Panc1 (cell line): ENCODE measurements around the gene WNT10A. TPM values are rescaled to one million over a fixed set of nuclear protein-coding genes. Genes with fewer than 3 reads are reported as not detected.

Source experiments
- ATAC-seq: fragments of 200-7000 bp; cut with Tn5 transposase; 2 replicates; pipeline ENCODE4 v1.9.1; 2020; ENCODE audit warnings: mild to moderate bottlenecking, moderate library complexity
- BruUV-seq: library from RNA; stranded (reverse); fragments of 400-500 nt; replicated peaks from 2 replicates; lab custom pipeline; 2021; lab: Mats Ljungman, UMichigan
- CTCF ChIA-PET: fragments of 300-600 bp; sonication (Branson Sonifier 250); formaldehyde crosslinking; loops from one replicate; lab custom pipeline; 2022; ENCODE audit warnings: antibody characterized with exemption; lab: Charles Lee
- POLR2A ChIA-PET: fragments of 300-600 bp; sonication (Branson Sonifier 250); formaldehyde crosslinking; loops from one replicate; lab custom pipeline; 2022; ENCODE audit warnings: antibody characterized with exemption; lab: Charles Lee
- DNase-seq: peaks from one replicate; pipeline ENCODE4 v3.0.0-alpha.2; 2010; ENCODE audit warnings: low read depth, low spot score
- H3K27ac ChIP-seq: 2 replicates; pipeline ENCODE4 v1.5.1; 2011; ENCODE audit warnings: mild to moderate bottlenecking, low read length, inconsistent platforms
- H3K27me3 ChIP-seq: fragments of 200-500 bp; sonication (Bioruptor generic); 2 replicates; pipeline ENCODE4 v1.6.0; 2014; ENCODE audit warnings: low read length, inconsistent platforms; ENCODE audit not compliant: control insufficient read depth, insufficient read depth
- H3K36me3 ChIP-seq: fragments of 200-500 bp; sonication (Bioruptor generic); 2 replicates; pipeline ENCODE4 v1.5.1; 2014; ENCODE audit warnings: inconsistent platforms, mild to moderate bottlenecking, low read length, moderate library complexity; ENCODE audit not compliant: control insufficient read depth, insufficient read depth
- H3K4me1 ChIP-seq: 2 replicates; pipeline ENCODE4 v1.5.1; 2011; ENCODE audit warnings: inconsistent platforms, mild to moderate bottlenecking, low read length, moderate library complexity; ENCODE audit not compliant: control insufficient read depth, insufficient read depth
- H3K4me3 ChIP-seq, 2 experiments: 2 replicates each; pipeline ENCODE4 v1.5.1; 2011 to 2012; ENCODE audit warnings: low read depth in 2 of 2, low read length in 2 of 2, mild to moderate bottlenecking in 2 of 2, inconsistent platforms in 1 of 2, moderate library complexity in 1 of 2
- H3K9me3 ChIP-seq: fragments of 200-500 bp; sonication (Bioruptor generic); 2 replicates; pipeline ENCODE4 v1.5.1; 2014; ENCODE audit warnings: low read depth, mild to moderate bottlenecking, inconsistent platforms, low read length, moderate library complexity; ENCODE audit not compliant: control insufficient read depth, insufficient read depth
- POLR2AphosphoS5 ChIP-seq: IDR thresholded peaks from 2 replicates; pipeline ENCODE4 v1.6.1; 2012; ENCODE audit warnings: mild to moderate bottlenecking, low read depth, low read length, moderate library complexity
- SIN3A ChIP-seq: IDR thresholded peaks from 2 replicates; pipeline ENCODE4 v1.6.1; 2012; ENCODE audit warnings: low read depth, mild to moderate bottlenecking, low read length, moderate library complexity, borderline replicate concordance; ENCODE audit not compliant: insufficient read depth
- TCF7L2 ChIP-seq: IDR thresholded peaks from 2 replicates; pipeline ENCODE4 v1.6.1; 2011; ENCODE audit warnings: mild to moderate bottlenecking, low read depth, low read length, inconsistent platforms
- in situ Hi-C: cut with HindIII; loops from 2 replicates; pipeline ENCODE4 v1.10.0; 2016; ENCODE audit warnings: low sequenced_read_pairs, low pct_unique_long_range_greater_than_20kb
- intact Hi-C: fragments of 100-400 bp; cut with micrococcal nuclease; formaldehyde crosslinking; loops from one replicate; pipeline ENCODE4 v1.10.0; 2022; ENCODE audit not compliant: unreplicated experiment
- total RNA-seq: library from RNA; stranded (reverse); gene quantifications from one replicate; pipeline ENCODE4 v1.2.1, GENCODE V29; 2021; ENCODE audit not compliant: unreplicated experiment
- TF ChIP-seq, protein P1 (sequence below): fragments of 450-650 bp; IDR thresholded peaks from 2 replicates; pipeline ENCODE4 v1.5.1; 2017; ENCODE audit warnings: mild to moderate bottlenecking
- TF ChIP-seq, protein P2 (sequence below), 2 experiments: IDR thresholded peaks; 2 replicates each; pipeline ENCODE4 v1.6.1; 2011 to 2012; ENCODE audit warnings: low read depth in 2 of 2, control low read depth in 1 of 2, low read length in 1 of 2, mild to moderate bottlenecking in 1 of 2, moderate library complexity in 1 of 2; ENCODE audit not compliant: insufficient read depth in 1 of 2

The WNT10A gene
- total RNA-seq, 1 experiment from 2014 or later = 9.2 TPM

- CTCF ChIA-PET = no interaction called here
- ATAC-seq (no peak), DNase-seq (no peak)
- no TSS peak for BruUV-seq
- no peak for TF ChIP-seq SIN3A
- POLR2A ChIA-PET = no interaction called here
- no peak overlapping the region for H3K27ac ChIP-seq
- H3K9me3 ChIP-seq = no peaks in the 10 kb centered on the region
- intact Hi-C loops = no loop called here
- H3K36me3 ChIP-seq = no peaks in the 10 kb centered on the region
- H3K4me3 ChIP-seq = no peak overlapping the region
- H3K27me3 ChIP-seq = no peaks in the 10 kb centered on the region
- in situ Hi-C loops = no loop called here
- no peaks in the 10 kb centered on the region for H3K4me1 ChIP-seq
Observed at GRCh38 chr2:218924757-218925156, 44.1 kb downstream of the WNT10A start.

GRCh38 chr2:218925434-218925833 is 44.8 kb downstream of the WNT10A start:
- no TSS peak for BruUV-seq
- ChIA-PET POLR2A (no interaction called here), CTCF (no interaction called here)
- in situ Hi-C loops = no loop called here
- H3K4me1 ChIP-seq = no peaks in the 10 kb centered on the region
- H3K4me3 ChIP-seq = no peak overlapping the region
- no peaks in the 10 kb centered on the region for H3K27me3 ChIP-seq
- DNase-seq = no peak
- intact Hi-C loops = no loop called here
- TF ChIP-seq, protein P1, sequence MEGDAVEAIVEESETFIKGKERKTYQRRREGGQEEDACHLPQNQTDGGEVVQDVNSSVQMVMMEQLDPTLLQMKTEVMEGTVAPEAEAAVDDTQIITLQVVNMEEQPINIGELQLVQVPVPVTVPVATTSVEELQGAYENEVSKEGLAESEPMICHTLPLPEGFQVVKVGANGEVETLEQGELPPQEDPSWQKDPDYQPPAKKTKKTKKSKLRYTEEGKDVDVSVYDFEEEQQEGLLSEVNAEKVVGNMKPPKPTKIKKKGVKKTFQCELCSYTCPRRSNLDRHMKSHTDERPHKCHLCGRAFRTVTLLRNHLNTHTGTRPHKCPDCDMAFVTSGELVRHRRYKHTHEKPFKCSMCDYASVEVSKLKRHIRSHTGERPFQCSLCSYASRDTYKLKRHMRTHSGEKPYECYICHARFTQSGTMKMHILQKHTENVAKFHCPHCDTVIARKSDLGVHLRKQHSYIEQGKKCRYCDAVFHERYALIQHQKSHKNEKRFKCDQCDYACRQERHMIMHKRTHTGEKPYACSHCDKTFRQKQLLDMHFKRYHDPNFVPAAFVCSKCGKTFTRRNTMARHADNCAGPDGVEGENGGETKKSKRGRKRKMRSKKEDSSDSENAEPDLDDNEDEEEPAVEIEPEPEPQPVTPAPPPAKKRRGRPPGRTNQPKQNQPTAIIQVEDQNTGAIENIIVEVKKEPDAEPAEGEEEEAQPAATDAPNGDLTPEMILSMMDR = no peak
- TF ChIP-seq, protein P2, sequence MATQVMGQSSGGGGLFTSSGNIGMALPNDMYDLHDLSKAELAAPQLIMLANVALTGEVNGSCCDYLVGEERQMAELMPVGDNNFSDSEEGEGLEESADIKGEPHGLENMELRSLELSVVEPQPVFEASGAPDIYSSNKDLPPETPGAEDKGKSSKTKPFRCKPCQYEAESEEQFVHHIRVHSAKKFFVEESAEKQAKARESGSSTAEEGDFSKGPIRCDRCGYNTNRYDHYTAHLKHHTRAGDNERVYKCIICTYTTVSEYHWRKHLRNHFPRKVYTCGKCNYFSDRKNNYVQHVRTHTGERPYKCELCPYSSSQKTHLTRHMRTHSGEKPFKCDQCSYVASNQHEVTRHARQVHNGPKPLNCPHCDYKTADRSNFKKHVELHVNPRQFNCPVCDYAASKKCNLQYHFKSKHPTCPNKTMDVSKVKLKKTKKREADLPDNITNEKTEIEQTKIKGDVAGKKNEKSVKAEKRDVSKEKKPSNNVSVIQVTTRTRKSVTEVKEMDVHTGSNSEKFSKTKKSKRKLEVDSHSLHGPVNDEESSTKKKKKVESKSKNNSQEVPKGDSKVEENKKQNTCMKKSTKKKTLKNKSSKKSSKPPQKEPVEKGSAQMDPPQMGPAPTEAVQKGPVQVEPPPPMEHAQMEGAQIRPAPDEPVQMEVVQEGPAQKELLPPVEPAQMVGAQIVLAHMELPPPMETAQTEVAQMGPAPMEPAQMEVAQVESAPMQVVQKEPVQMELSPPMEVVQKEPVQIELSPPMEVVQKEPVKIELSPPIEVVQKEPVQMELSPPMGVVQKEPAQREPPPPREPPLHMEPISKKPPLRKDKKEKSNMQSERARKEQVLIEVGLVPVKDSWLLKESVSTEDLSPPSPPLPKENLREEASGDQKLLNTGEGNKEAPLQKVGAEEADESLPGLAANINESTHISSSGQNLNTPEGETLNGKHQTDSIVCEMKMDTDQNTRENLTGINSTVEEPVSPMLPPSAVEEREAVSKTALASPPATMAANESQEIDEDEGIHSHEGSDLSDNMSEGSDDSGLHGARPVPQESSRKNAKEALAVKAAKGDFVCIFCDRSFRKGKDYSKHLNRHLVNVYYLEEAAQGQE (IDR thresholded peaks at IDR 0.05; ENCODE audit: insufficient read depth in 1 of 2, low read depth in 2 of 2, low read length in 1 of 2) = no peak
- TF ChIP-seq TCF7L2 (no peak), SIN3A (no peak), POLR2AphosphoS5 (no peak)
- ATAC-seq = no peak
- no peak overlapping the region for H3K27ac ChIP-seq
- no peaks in the 10 kb centered on the region for H3K36me3 ChIP-seq
- no peaks in the 10 kb centered on the region for H3K9me3 ChIP-seq

DNA sequence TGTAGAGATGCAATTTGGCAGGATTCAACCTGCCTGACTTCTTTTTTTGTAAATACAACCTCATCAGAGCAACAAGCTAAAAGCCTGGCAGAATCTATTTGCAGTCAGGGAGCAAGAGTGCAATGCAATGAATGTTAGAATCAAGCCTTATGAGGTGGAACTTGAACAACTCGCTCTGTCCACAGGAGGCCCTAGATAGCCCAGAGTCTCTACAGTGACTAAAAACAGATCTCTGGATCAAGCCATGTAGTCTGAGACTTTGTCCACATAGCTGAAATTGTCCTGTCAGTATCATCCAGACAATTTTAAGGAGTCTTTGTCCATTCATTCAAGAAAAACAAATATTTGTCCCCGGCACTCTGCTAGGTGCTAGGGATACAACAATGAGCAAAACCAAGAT is 46.8 kb downstream of the WNT10A start:
- intact Hi-C loops = no loop called here
- no peaks in the 10 kb centered on the region for H3K27me3 ChIP-seq

More for the DNA sequence above, 46.8 kb downstream of the WNT10A start:
- in situ Hi-C loops = no loop called here
- BruUV-seq = no TSS peak
- Histone ChIP-seq H3K4me1 (no peaks in the 10 kb centered on the region), H3K27ac (no peak overlapping the region), H3K36me3 (no peaks in the 10 kb centered on the region), H3K9me3 (no peaks in the 10 kb centered on the region), H3K4me3 (no peak overlapping the region)
- DNase-seq = no peak
- TF ChIP-seq POLR2AphosphoS5 = no peak
- TF ChIP-seq SIN3A = no peak
- TF ChIP-seq TCF7L2 = no peak
- TF ChIP-seq, protein P1 = no peak
- TF ChIP-seq, protein P2 (IDR thresholded peaks at IDR 0.05; ENCODE audit: insufficient read depth in 1 of 2, low read depth in 2 of 2, low read length in 1 of 2) = no peak
- ChIA-PET POLR2A (no interaction called here), CTCF (no interaction called here)
- ATAC-seq = no peak
